SU-DHL-6 (cell line): ENCODE measurements around the gene ARNT2.

ENCODE experiments used
- EZH2phosphoT487 ChIP-seq: fragments of 200-600 bp; sonication (generic), shearing (Covaris generic); conservative IDR thresholded peaks from 2 replicates; pipeline ENCODE4 v1.6.1; 2018; ENCODE audit warnings: mild to moderate bottlenecking, antibody characterized with exemption, low read length, moderate library complexity, mixed read lengths
- TF ChIP-seq, protein P1 (sequence below): fragments of 200-600 bp; sonication (generic); IDR thresholded peaks from one replicate; pipeline ENCODE4 v1.5.1; 2017; ENCODE audit warnings: antibody characterized with exemption, mild to moderate bottlenecking, low read length, moderate library complexity; ENCODE audit not compliant: insufficient read depth, poor library complexity, severe bottlenecking

DNA sequence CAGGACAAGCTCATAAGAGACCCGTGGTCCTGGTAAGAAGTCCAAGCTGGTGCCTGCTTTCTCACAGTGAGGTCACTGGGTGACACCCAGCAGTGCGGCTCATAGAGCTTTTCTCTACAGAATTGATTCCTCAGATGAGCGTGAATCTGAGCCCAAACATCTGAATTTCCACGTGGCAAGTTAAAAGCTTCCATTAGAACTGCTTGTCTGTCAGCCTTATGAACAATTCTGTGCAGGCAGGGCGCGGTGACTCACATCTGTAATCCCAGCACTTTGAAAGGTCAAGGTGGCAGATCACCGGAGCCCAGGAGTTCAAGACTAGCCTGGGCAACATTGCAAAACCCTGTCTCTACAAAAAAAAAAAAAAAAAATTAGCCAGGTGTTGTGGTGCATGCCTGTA, 177.8 kb downstream of the ARNT2 start:
- TF ChIP-seq, protein P1, sequence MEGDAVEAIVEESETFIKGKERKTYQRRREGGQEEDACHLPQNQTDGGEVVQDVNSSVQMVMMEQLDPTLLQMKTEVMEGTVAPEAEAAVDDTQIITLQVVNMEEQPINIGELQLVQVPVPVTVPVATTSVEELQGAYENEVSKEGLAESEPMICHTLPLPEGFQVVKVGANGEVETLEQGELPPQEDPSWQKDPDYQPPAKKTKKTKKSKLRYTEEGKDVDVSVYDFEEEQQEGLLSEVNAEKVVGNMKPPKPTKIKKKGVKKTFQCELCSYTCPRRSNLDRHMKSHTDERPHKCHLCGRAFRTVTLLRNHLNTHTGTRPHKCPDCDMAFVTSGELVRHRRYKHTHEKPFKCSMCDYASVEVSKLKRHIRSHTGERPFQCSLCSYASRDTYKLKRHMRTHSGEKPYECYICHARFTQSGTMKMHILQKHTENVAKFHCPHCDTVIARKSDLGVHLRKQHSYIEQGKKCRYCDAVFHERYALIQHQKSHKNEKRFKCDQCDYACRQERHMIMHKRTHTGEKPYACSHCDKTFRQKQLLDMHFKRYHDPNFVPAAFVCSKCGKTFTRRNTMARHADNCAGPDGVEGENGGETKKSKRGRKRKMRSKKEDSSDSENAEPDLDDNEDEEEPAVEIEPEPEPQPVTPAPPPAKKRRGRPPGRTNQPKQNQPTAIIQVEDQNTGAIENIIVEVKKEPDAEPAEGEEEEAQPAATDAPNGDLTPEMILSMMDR, result no peak
- no peak for TF ChIP-seq EZH2phosphoT487
